ENCODE data around the gene PITPNC1. TPM values are rescaled to one million over a fixed set of nuclear protein-coding genes. Genes with fewer than 3 reads are reported as not detected.
A peak's percentile ranks its signal among the peaks of the same experiment; 100 is the strongest.

PITPNC1 gene
- total RNA-seq, 1 experiment from 2014 or later: 37.5 TPM

GRCh38 chr17:67490471-67490870, 113.4 kb downstream of the PITPNC1 start:
- H4K8ac ChIP-seq (replicated peaks; ENCODE audit: insufficient read length, low read depth, low read length): no peak overlapping the region
- H2BK120ac ChIP-seq (ENCODE audit: low read depth, low read length, poor library complexity, severe bottlenecking): no peak overlapping the region
- no peaks in the 10 kb centered on the region for H3K27me3 Mint-ChIP-seq (ENCODE audit: low read depth)
- H2AK5ac ChIP-seq (ENCODE audit: insufficient read length, low read length): no peak overlapping the region
- H3K79me2 ChIP-seq (ENCODE audit: insufficient read depth, low read length): peaks cover 8% of the 10 kb centered on the region; the same call in 1 of the 2 replicates
- no peak overlapping the region for H2BK12ac ChIP-seq (ENCODE audit: insufficient read length, low read depth, low read length)
- H2AFZ ChIP-seq (ENCODE audit: low read length): no peak overlapping the region
- peaks cover 2% of the 10 kb centered on the region in 2 experiments; a peak in 2 of 5 replicates for H3K9me3 Mint-ChIP-seq
- no peaks in the 10 kb centered on the region for H3K23me2 ChIP-seq (ENCODE audit: insufficient read length, low read depth, low read length, poor library complexity, severe bottlenecking)
- no peak overlapping the region for H2BK15ac ChIP-seq (ENCODE audit: low read depth, low read length)
- H3K36me3 Mint-ChIP-seq (ENCODE audit: insufficient read depth in 1 of 3, low read depth in 3 of 3): peaks cover 2 to 9% (median 4%) of the 10 kb centered on the region in 3 experiments
- H3K27ac Mint-ChIP-seq: peak overlapping the region; percentile 28 to 92 (median 42)
- H3K4me2 ChIP-seq (ENCODE audit: insufficient read depth, insufficient read length, low read length): peak overlapping the region; percentile 2
- H3K18ac ChIP-seq (ENCODE audit: insufficient read length, low read depth, low read length): no peak overlapping the region
- no peak overlapping the region for H3K14ac ChIP-seq (ENCODE audit: insufficient read depth, low read length)
- H2BK5ac ChIP-seq (ENCODE audit: insufficient read length, low read length): no peak overlapping the region
- peak; percentile 57 for DNase-seq
- no peak overlapping the region for H3K56ac ChIP-seq (ENCODE audit: insufficient read length, low read depth, low read length)
- H3K27me3 ChIP-seq (ENCODE audit: insufficient read depth, low read length): no peaks in the 10 kb centered on the region
- no peaks in the 10 kb centered on the region for H3K9me3 ChIP-seq (ENCODE audit: control insufficient read depth, low read depth, low read length)
- no CpG with 5 or more reads among the region's 10 CpGs for WGBS (ENCODE audit: extremely low coverage, insufficient read length, low lambda C conversion rate)
- peaks cover 8% of the 10 kb centered on the region; the same call in 1 of the 2 replicates for H3K4me1 ChIP-seq (ENCODE audit: insufficient read depth, low read length)
- no peak overlapping the region for H2BK20ac ChIP-seq (ENCODE audit: low read depth, low read length, poor library complexity, severe bottlenecking)
- no peaks in the 10 kb centered on the region for H4K20me1 ChIP-seq (ENCODE audit: control insufficient read depth, insufficient read depth, insufficient read length)
- no peaks in the 10 kb centered on the region for H3K79me1 ChIP-seq (ENCODE audit: insufficient read depth, low read depth, low read length, poor library complexity, severe bottlenecking)
- H3K9ac ChIP-seq (ENCODE audit: extremely low read depth, insufficient read length, low read length): no peak overlapping the region
- H3K4me1 Mint-ChIP-seq: peaks cover 41 to 47% of the 10 kb centered on the region in 2 experiments
- no peak overlapping the region for H4K91ac ChIP-seq (ENCODE audit: insufficient read length, low read depth, low read length)
- no peak for TF ChIP-seq CTCF (conservative IDR thresholded peaks at IDR 0.05)
- no peak overlapping the region for H3T11ph ChIP-seq (ENCODE audit: low read length)
- no peak overlapping the region for H3K4ac ChIP-seq (ENCODE audit: low read depth, low read length)
- peak overlapping the region in 1 of 2 experiments; percentile 30; a peak in 2 of 5 replicates for H3K4me3 Mint-ChIP-seq
- no peak overlapping the region for H3K27ac ChIP-seq (ENCODE audit: insufficient read length, low read depth, low read length)
- H3K23ac ChIP-seq (ENCODE audit: insufficient read length, low read depth, low read length): no peak overlapping the region
- H4K5ac ChIP-seq (ENCODE audit: insufficient read length, low read depth, low read length): no peak overlapping the region

All from H9 (cell line).